HepG2 (cell line): ENCODE measurements around the gene DOK5. TPM values are rescaled to one million over a fixed set of nuclear protein-coding genes. Genes with fewer than 3 reads are reported as not detected.

ENCODE experiments used
- ATAC-seq: fragments of 200-7000 bp; cut with Tn5 transposase; 3 replicates; pipeline ENCODE4 v1.9.1; 2020; ENCODE audit warnings: mild to moderate bottlenecking, moderate library complexity
- BruUV-seq: library from RNA; stranded (reverse); fragments of 400-500 nt; replicated peaks from 2 replicates; lab custom pipeline; 2021; lab: Mats Ljungman, UMichigan
- CTCF ChIA-PET: fragments of 300-600 bp; formaldehyde crosslinking; extraction: SDS; loops from one replicate; lab custom pipeline; 2021; ENCODE audit warnings: low total read pairs, inconsistent platforms, low intra/inter-chr PET ratio; lab: Yijun Ruan, JAX
- POLR2A ChIA-PET: fragments of 350-600 bp; sonication (Branson Sonifier 250); formaldehyde crosslinking; loops from one replicate; lab custom pipeline; 2020; ENCODE audit warnings: antibody characterized with exemption, inconsistent platforms; lab: Yijun Ruan, JAX
- DNase-seq: peaks from one replicate; pipeline ENCODE4 v3.0.0-alpha.2; 2015; ENCODE audit warnings: low spot score
- FAIRE-seq: peaks from 3 replicates; lab custom pipeline; 2011; peaks lifted over from hg19 to GRCh38; lab: Jason Lieb, UNC
- H2AFZ ChIP-seq: one replicate; pipeline ENCODE4 v1.6.1; 2011; ENCODE audit warnings: low read length, inconsistent platforms
- H3K27ac ChIP-seq: fragments of 300-600 bp; 3 replicates; pipeline ENCODE4 v1.8.0; 2011; ENCODE audit warnings: mixed run types, mild to moderate bottlenecking, mixed read lengths, low read length, inconsistent platforms; ENCODE audit not compliant: insufficient read depth; ENCODE audit errors: extremely low read length
- H3K27me3 ChIP-seq, 2 experiments: fragments of 200-600 bp in 1 of 2; 2 replicates in 1 of 2; 3 replicates in 1 of 2; pipeline versions ENCODE4 v1.6.0 to v1.8.0; 2011; ENCODE audit warnings: low read length in 2 of 2, mild to moderate bottlenecking in 2 of 2, moderate library complexity in 2 of 2, inconsistent platforms in 1 of 2; ENCODE audit not compliant: insufficient read depth in 2 of 2, control insufficient read depth in 1 of 2
- H3K36me3 ChIP-seq, 2 experiments: fragments of 200-600 bp in 1 of 2; replicated peaks in 1 of 2; 2 replicates in 1 of 2; 3 replicates in 1 of 2; pipeline versions ENCODE4 v1.5.1 to v1.8.0; 2011; ENCODE audit warnings: low read length in 2 of 2, inconsistent platforms in 1 of 2; ENCODE audit not compliant: insufficient read depth in 2 of 2, control insufficient read depth in 1 of 2
- H3K4me1 ChIP-seq: 2 replicates; pipeline ENCODE4 v1.5.1; 2012; ENCODE audit warnings: low read length, inconsistent platforms; ENCODE audit not compliant: insufficient read depth
- H3K4me2 ChIP-seq: 2 replicates; pipeline ENCODE4 v1.6.0; 2011; ENCODE audit warnings: low read depth, low read length, inconsistent platforms
- H3K4me3 ChIP-seq, 3 experiments: fragments of 200-600 bp in 1 of 3; sonication (generic), shearing (Covaris generic) in 1 of 3; replicated peaks in 1 of 3; 2 replicates each; pipeline ENCODE4 v1.5.1; 2011 to 2016; ENCODE audit warnings: low read length in 3 of 3, inconsistent platforms in 2 of 3, low read depth in 2 of 3, mild to moderate bottlenecking in 2 of 3, control low read depth in 1 of 3, mixed read lengths in 1 of 3; ENCODE audit not compliant: insufficient read depth in 1 of 3
- H3K79me2 ChIP-seq: one replicate; pipeline ENCODE4 v1.6.1; 2011; ENCODE audit warnings: low read length, inconsistent platforms; ENCODE audit not compliant: insufficient read depth
- H3K9ac ChIP-seq: 2 replicates; pipeline ENCODE4 v1.6.0; 2011; ENCODE audit warnings: mild to moderate bottlenecking, low read depth, low read length, inconsistent platforms; ENCODE audit not compliant: insufficient read depth
- H3K9me3 ChIP-seq: 2 replicates; pipeline ENCODE4 v1.5.1; 2012; ENCODE audit warnings: mild to moderate bottlenecking, low read length
- H4K20me1 ChIP-seq: 2 replicates; pipeline ENCODE4 v1.6.0; 2011; ENCODE audit warnings: inconsistent platforms, mild to moderate bottlenecking, low read length, moderate library complexity; ENCODE audit not compliant: insufficient read depth
- HNRNPL ChIP-seq: fragments of 200-400 bp; formaldehyde crosslinking; IDR thresholded peaks from 2 replicates; pipeline ENCODE4 v1.6.1; 2017; ENCODE audit warnings: mild to moderate bottlenecking, low read depth, low read length
- HNRNPLL ChIP-seq: fragments of 200-400 bp; formaldehyde crosslinking; IDR thresholded peaks from 2 replicates; pipeline ENCODE4 v1.6.1; 2017; ENCODE audit warnings: mild to moderate bottlenecking, low read depth, low read length; ENCODE audit not compliant: poor library complexity, severe bottlenecking
- JUN ChIP-seq: sonication (generic); formaldehyde crosslinking; IDR thresholded peaks from 2 replicates; pipeline ENCODE4 v1.4.0; 2020; ENCODE audit warnings: mild to moderate bottlenecking, missing genetic modification reagents
- KAT2B ChIP-seq: fragments of 150-350 bp; IDR thresholded peaks from 2 replicates; pipeline ENCODE4 v1.6.1; 2014; ENCODE audit warnings: low read depth, low read length, borderline replicate concordance
- LBX2 ChIP-seq: sonication (generic); formaldehyde crosslinking; IDR thresholded peaks from 2 replicates; pipeline ENCODE4 v1.5.0; 2020; ENCODE audit warnings: missing genetic modification reagents, mild to moderate bottlenecking, borderline replicate concordance
- PHF20 ChIP-seq: sonication (generic); formaldehyde crosslinking; IDR thresholded peaks from 2 replicates; pipeline ENCODE4 v1.5.0; 2020; ENCODE audit warnings: mild to moderate bottlenecking, missing genetic modification reagents
- SIN3B ChIP-seq: fragments of 150-350 bp; IDR thresholded peaks from 2 replicates; pipeline ENCODE4 v1.6.1; 2014; ENCODE audit warnings: low read length
- TBL1XR1 ChIP-seq: fragments of 150-350 bp; IDR thresholded peaks from 2 replicates; pipeline ENCODE4 v1.6.1; 2014; ENCODE audit warnings: borderline replicate concordance, low read length; ENCODE audit not compliant: partially characterized antibody
- ZNF12 ChIP-seq: sonication (generic); formaldehyde crosslinking; IDR thresholded peaks from 2 replicates; pipeline ENCODE4 v1.5.0; 2020; ENCODE audit warnings: missing genetic modification reagents
- ZNF160 ChIP-seq: sonication (generic); formaldehyde crosslinking; IDR thresholded peaks from 2 replicates; pipeline ENCODE4 v1.8.0; 2022; ENCODE audit warnings: mild to moderate bottlenecking, inconsistent platforms, missing genetic modification reagents
- ZNF318 ChIP-seq: sonication (generic); formaldehyde crosslinking; IDR thresholded peaks from 2 replicates; pipeline ENCODE4 v1.4.0; 2020; ENCODE audit warnings: mild to moderate bottlenecking, missing genetic modification reagents
- ZNF792 ChIP-seq: IDR thresholded peaks from 2 replicates; pipeline ENCODE4 v1.6.1; 2016
- ZNF891 ChIP-seq: sonication (generic); formaldehyde crosslinking; IDR thresholded peaks from 2 replicates; pipeline ENCODE4 v1.5.0; 2020; ENCODE audit warnings: mild to moderate bottlenecking, missing genetic modification reagents
- WGBS: methylation state at CpG from one replicate; pipeline ENCODE4 v1.1.6; 2017; ENCODE audit warnings: low lambda C conversion rate; 5-methylcytosine and 5-hydroxymethylcytosine counted together
- in situ Hi-C: cut with HindIII; loops from 2 replicates; pipeline ENCODE4 v1.10.0; 2017; ENCODE audit warnings: low pct_unique_long_range_greater_than_20kb; ENCODE audit not compliant: extremely low pct_ligation_motif_present
- intact Hi-C: fragments of 100-400 bp; cut with micrococcal nuclease; formaldehyde crosslinking; loops from one replicate; pipeline ENCODE4 v1.10.0; 2022; ENCODE audit not compliant: unreplicated experiment
- polyA plus RNA-seq, 8 experiments: library from polyadenylated mRNA; depleted of rRNA in 3 of 8; stranded (reverse) in 7 of 8; unstranded in 1 of 8; fragments of >200 nt; fragmentation: Illumina TruSeq in 4 of 8; extraction: Trizol in 4 of 8; gene quantifications; 2 replicates each; pipeline versions ENCODE4 v1.2.1 to v1.2.3, GENCODE V29; 2011 to 2016; ENCODE audit warnings: low read depth in 4 of 8, missing spikeins in 1 of 8, mixed read lengths in 1 of 8; ENCODE audit not compliant: insufficient read depth in 1 of 8
- total RNA-seq, 5 experiments: library from RNA; depleted of rRNA; stranded (reverse); fragments of >200 nt; fragmentation: Illumina TruSeq; extraction: Trizol; gene quantifications; 2 replicates each; pipeline ENCODE4 v1.2.3, GENCODE V29; 2016; ENCODE audit warnings: low read depth in 1 of 5

DOK5 gene
- total and polyA plus RNA-seq, 2 of the 13 experiments (the other 11 are each of a cell fraction or from before 2014, with no cell fraction given): not detected

GRCh38 chr20:54620611-54621010, 145.2 kb downstream of the DOK5 start (continued):
- no peak for TF ChIP-seq ZNF318 (CRISPR knock-in tag)
- TF ChIP-seq, all 625 proteins: peak for 0

GRCh38 chr20:54622333-54623295, 147.2 kb downstream of the DOK5 start:
- 27% methylated on average over 20 of the region's 20 CpGs for WGBS
- FAIRE-seq (no peak), DNase-seq (no peak), ATAC-seq (no peak)
- Histone ChIP-seq H3K27ac (no peak overlapping the region), H4K20me1 (no peaks in the 10 kb centered on the region), H3K79me2 (no peaks in the 10 kb centered on the region), H3K4me2 (no peak overlapping the region), H3K27me3 (peaks cover 0 to 30% of the 10 kb centered on the region in 2 experiments; a peak in 2 of 5 replicates), H3K36me3 (no peaks in the 10 kb centered on the region), H2AFZ (no peak overlapping the region), H3K9me3 (no peaks in the 10 kb centered on the region), H3K4me1 (no peaks in the 10 kb centered on the region), H3K4me3 (no peak overlapping the region), H3K9ac (no peak overlapping the region)
- in situ Hi-C loops (no loop called here), intact Hi-C loops (no loop called here)
- ChIA-PET POLR2A (no interaction called here), CTCF (no interaction called here)
- BruUV-seq: no TSS peak
- TF ChIP-seq ZNF12 (CRISPR knock-in tag): no peak
- TF ChIP-seq ZNF891: no peak
- no peak for TF ChIP-seq ZNF792 (CRISPR knock-in tag)
- no peak for TF ChIP-seq LBX2
- no peak for TF ChIP-seq PHF20 (CRISPR knock-in tag)
- TF ChIP-seq KAT2B: no peak
- TF ChIP-seq HNRNPLL: no peak
- TF ChIP-seq TBL1XR1: no peak
- TF ChIP-seq HNRNPL: no peak
- no peak for TF ChIP-seq JUN (CRISPR knock-in tag)
- TF ChIP-seq SIN3B: no peak
- TF ChIP-seq ZNF160 (CRISPR knock-in tag): no peak
